Measurements from ENCODE around the gene KRT40.

DNA sequence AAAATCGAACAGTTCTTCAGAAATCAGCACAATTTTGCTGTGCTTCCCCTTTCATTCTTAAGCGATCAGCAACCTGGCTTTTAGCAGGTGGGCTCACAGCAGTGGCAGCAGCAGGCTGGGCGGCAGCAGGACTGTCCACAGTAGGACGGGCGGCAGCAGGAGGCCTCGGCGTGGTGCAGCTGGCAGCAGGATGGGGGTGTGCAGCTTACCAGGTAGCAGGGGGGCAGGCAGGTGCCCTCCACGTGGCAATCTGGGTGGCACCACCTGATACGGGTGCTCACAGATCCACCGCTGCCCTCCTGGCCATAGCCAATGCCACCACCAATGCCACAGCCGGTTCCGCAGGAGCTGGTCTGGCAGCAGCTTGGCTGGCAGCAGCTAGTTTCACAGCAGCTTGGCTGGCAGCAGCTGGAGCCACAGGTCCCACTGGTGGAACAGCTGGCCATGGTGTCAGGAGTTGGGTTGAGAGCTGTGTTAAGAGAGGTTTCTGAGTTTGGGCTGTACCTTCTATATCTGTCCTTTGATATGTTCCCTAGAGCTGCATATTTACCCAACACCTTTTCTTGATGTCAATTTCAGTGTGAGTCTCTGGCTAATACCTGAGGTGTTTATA lies 45.6 kb upstream of the KRT40 start, which contains the start of gene KRTAP1-4:
- no peak for TF ChIP-seq EZH2phosphoT487 (IDR thresholded peaks at IDR 0.05; ENCODE audit: unreplicated experiment)
- no peak for TF ChIP-seq CTCF (conservative IDR thresholded peaks at IDR 0.05; ENCODE audit: low read depth in 2 of 2)
- TF ChIP-seq, protein P1, sequence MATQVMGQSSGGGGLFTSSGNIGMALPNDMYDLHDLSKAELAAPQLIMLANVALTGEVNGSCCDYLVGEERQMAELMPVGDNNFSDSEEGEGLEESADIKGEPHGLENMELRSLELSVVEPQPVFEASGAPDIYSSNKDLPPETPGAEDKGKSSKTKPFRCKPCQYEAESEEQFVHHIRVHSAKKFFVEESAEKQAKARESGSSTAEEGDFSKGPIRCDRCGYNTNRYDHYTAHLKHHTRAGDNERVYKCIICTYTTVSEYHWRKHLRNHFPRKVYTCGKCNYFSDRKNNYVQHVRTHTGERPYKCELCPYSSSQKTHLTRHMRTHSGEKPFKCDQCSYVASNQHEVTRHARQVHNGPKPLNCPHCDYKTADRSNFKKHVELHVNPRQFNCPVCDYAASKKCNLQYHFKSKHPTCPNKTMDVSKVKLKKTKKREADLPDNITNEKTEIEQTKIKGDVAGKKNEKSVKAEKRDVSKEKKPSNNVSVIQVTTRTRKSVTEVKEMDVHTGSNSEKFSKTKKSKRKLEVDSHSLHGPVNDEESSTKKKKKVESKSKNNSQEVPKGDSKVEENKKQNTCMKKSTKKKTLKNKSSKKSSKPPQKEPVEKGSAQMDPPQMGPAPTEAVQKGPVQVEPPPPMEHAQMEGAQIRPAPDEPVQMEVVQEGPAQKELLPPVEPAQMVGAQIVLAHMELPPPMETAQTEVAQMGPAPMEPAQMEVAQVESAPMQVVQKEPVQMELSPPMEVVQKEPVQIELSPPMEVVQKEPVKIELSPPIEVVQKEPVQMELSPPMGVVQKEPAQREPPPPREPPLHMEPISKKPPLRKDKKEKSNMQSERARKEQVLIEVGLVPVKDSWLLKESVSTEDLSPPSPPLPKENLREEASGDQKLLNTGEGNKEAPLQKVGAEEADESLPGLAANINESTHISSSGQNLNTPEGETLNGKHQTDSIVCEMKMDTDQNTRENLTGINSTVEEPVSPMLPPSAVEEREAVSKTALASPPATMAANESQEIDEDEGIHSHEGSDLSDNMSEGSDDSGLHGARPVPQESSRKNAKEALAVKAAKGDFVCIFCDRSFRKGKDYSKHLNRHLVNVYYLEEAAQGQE (IDR thresholded peaks at IDR 0.05; ENCODE audit: unreplicated experiment): no peak
- TF ChIP-seq, protein P2, sequence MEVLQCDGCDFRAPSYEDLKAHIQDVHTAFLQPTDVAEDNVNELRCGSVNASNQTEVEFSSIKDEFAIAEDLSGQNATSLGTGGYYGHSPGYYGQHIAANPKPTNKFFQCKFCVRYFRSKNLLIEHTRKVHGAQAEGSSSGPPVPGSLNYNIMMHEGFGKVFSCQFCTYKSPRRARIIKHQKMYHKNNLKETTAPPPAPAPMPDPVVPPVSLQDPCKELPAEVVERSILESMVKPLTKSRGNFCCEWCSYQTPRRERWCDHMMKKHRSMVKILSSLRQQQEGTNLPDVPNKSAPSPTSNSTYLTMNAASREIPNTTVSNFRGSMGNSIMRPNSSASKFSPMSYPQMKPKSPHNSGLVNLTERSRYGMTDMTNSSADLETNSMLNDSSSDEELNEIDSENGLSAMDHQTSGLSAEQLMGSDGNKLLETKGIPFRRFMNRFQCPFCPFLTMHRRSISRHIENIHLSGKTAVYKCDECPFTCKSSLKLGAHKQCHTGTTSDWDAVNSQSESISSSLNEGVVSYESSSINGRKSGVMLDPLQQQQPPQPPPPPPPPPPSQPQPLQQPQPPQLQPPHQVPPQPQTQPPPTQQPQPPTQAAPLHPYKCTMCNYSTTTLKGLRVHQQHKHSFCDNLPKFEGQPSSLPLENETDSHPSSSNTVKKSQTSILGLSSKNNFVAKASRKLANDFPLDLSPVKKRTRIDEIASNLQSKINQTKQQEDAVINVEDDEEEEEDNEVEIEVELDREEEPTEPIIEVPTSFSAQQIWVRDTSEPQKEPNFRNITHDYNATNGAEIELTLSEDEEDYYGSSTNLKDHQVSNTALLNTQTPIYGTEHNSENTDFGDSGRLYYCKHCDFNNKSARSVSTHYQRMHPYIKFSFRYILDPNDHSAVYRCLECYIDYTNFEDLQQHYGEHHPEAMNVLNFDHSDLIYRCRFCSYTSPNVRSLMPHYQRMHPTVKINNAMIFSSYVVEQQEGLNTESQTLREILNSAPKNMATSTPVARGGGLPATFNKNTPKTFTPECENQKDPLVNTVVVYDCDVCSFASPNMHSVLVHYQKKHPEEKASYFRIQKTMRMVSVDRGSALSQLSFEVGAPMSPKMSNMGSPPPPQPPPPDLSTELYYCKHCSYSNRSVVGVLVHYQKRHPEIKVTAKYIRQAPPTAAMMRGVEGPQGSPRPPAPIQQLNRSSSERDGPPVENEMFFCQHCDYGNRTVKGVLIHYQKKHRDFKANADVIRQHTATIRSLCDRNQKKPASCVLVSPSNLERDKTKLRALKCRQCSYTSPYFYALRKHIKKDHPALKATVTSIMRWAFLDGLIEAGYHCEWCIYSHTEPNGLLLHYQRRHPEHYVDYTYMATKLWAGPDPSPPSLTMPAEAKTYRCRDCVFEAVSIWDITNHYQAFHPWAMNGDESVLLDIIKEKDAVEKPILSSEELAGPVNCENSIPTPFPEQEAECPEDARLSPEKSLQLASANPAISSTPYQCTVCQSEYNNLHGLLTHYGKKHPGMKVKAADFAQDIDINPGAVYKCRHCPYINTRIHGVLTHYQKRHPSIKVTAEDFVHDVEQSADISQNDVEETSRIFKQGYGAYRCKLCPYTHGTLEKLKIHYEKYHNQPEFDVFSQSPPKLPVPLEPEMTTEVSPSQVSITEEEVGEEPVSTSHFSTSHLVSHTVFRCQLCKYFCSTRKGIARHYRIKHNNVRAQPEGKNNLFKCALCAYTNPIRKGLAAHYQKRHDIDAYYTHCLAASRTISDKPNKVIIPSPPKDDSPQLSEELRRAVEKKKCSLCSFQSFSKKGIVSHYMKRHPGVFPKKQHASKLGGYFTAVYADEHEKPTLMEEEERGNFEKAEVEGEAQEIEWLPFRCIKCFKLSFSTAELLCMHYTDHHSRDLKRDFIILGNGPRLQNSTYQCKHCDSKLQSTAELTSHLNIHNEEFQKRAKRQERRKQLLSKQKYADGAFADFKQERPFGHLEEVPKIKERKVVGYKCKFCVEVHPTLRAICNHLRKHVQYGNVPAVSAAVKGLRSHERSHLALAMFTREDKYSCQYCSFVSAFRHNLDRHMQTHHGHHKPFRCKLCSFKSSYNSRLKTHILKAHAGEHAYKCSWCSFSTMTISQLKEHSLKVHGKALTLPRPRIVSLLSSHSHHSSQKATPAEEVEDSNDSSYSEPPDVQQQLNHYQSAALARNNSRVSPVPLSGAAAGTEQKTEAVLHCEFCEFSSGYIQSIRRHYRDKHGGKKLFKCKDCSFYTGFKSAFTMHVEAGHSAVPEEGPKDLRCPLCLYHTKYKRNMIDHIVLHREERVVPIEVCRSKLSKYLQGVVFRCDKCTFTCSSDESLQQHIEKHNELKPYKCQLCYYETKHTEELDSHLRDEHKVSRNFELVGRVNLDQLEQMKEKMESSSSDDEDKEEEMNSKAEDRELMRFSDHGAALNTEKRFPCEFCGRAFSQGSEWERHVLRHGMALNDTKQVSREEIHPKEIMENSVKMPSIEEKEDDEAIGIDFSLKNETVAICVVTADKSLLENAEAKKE (CRISPR knock-in tag; IDR thresholded peaks at IDR 0.05): no peak
- TF ChIP-seq EZH2 (IDR thresholded peaks at IDR 0.05; ENCODE audit: low read depth, unreplicated experiment): no peak
- TF ChIP-seq POLR2AphosphoS5 (IDR thresholded peaks at IDR 0.05; ENCODE audit: low read depth): no peak
- no peak for TF ChIP-seq NANOG (IDR thresholded peaks at IDR 0.05; ENCODE audit: borderline replicate concordance)
- TF ChIP-seq ZNF114 (CRISPR knock-in tag; IDR thresholded peaks at IDR 0.05): no peak
- TF ChIP-seq CREB1 (CRISPR knock-in tag; IDR thresholded peaks at IDR 0.05; ENCODE audit: low read depth): no peak
- TF ChIP-seq ETS1 (IDR thresholded peaks at IDR 0.05): no peak
- no peak for TF ChIP-seq JUNB (IDR thresholded peaks at IDR 0.05; ENCODE audit: unreplicated experiment)

Data from GM23338 (cell line).